ENCODE measurements around the gene PCDHGB4. TPM values are rescaled to one million over a fixed set of nuclear protein-coding genes. Genes with fewer than 3 reads are reported as not detected.
"Not testable (repeated sequence)": the region's sequence is repeated elsewhere in the genome, so short reads cannot be mapped to it uniquely, and the experiment has no call there.

Gene PCDHGB4
- total RNA-seq: 1 to 10 TPM; 2.3 to 4.1 (median 3.1) TPM

- TF ChIP-seq CTCF (IDR thresholded peaks at IDR 0.05; ENCODE audit: low read depth): not testable (repeated sequence)
Observed at GRCh38 chr5:141387557-141388311, at the start of gene PCDHGB4. TSS of gene PCDHGB4 (plus strand) at chr5:141387698. CDS start at chr5:141387885, 187 bp downstream.

GRCh38 chr5:141338538-141339306, 48.8 kb upstream of the PCDHGB4 start, which contains the start of gene PCDHGA2:
TSS of gene PCDHGA2 (plus strand) at chr5:141338760.
- TF ChIP-seq CTCF (IDR thresholded peaks at IDR 0.05; ENCODE audit: low read depth): no peak

- TF ChIP-seq CTCF (IDR thresholded peaks at IDR 0.05; ENCODE audit: low read depth): no peak
Observed at GRCh38 chr5:141342773-141343172, 44.7 kb upstream of the PCDHGB4 start.

GRCh38 chr5:141343242-141343952, 44.1 kb upstream of the PCDHGB4 start, which contains the start of gene PCDHGA3:
TSS of gene PCDHGA3 (plus strand) at chr5:141343829. CDS start at chr5:141344034, 205 bp downstream.
- TF ChIP-seq CTCF (IDR thresholded peaks at IDR 0.05; ENCODE audit: low read depth): no peak

GRCh38 chr5:141343953-141344463, 43.5 kb upstream of the PCDHGB4 start:
- TF ChIP-seq CTCF (IDR thresholded peaks at IDR 0.05; ENCODE audit: low read depth): no peak

- TF ChIP-seq CTCF (IDR thresholded peaks at IDR 0.05; ENCODE audit: low read depth): no peak
Observed at GRCh38 chr5:141345327-141345726, 42.2 kb upstream of the PCDHGB4 start.

All from subcutaneous adipose tissue (tissue), 4 donors.